GM21390 (cell line): Measurements from ENCODE around the gene ACP4.
"Not testable (repeated sequence)": the region's sequence is repeated elsewhere in the genome, so short reads cannot be mapped to it uniquely, and the experiment has no call there.

Experiments used
- ATAC-seq: cut with Tn5 transposase; IDR thresholded peaks from one replicate; pipeline ENCODE4 v1.9.1; 2021; ENCODE audit not compliant: unreplicated experiment

ACP4 gene

GRCh38 chr19:50796634-50797428, 6.6 kb downstream of the ACP4 start:
- no peak for ATAC-seq

- ATAC-seq = no peak
Observed at GRCh38 chr19:50797429-50797780, 7.2 kb downstream of the ACP4 start.

GRCh38 chr19:50797781-50798658, 7.8 kb downstream of the ACP4 start:
- ATAC-seq = no peak

- no peak for ATAC-seq
Observed at GRCh38 chr19:50798659-50799546, 8.7 kb downstream of the ACP4 start.

GRCh38 chr19:50799547-50799851, 9.3 kb downstream of the ACP4 start:
- ATAC-seq = no peak

- ATAC-seq = no peak
Observed at GRCh38 chr19:50801107-50801506, 10.9 kb downstream of the ACP4 start.

GRCh38 chr19:50803633-50804419, 13.6 kb downstream of the ACP4 start:
- ATAC-seq = peak; percentile 17

- peak; percentile 83 for ATAC-seq
Observed at GRCh38 chr19:50804420-50805272, 14.4 kb downstream of the ACP4 start.

GRCh38 chr19:50808856-50809255, 18.6 kb downstream of the ACP4 start:
- no peak for ATAC-seq

- not testable (repeated sequence) for ATAC-seq
Observed at GRCh38 chr19:50811622-50812238, 21.5 kb downstream of the ACP4 start.

GRCh38 chr19:50812474-50812873, 22.3 kb downstream of the ACP4 start:
- ATAC-seq = no peak

GRCh38 chr19:50814883-50815282, 24.7 kb downstream of the ACP4 start:
- no peak for ATAC-seq

GRCh38 chr19:50815439-50815838, 25.2 kb downstream of the ACP4 start:
- no peak for ATAC-seq

GRCh38 chr19:50817941-50818858, 28.0 kb downstream of the ACP4 start:
- ATAC-seq = peak; percentile 53

- no peak for ATAC-seq
Observed at GRCh38 chr19:50818859-50819472, 28.8 kb downstream of the ACP4 start.

GRCh38 chr19:50819636-50820035, 29.4 kb downstream of the ACP4 start:
- no peak for ATAC-seq

GRCh38 chr19:50820086-50820485, 29.9 kb downstream of the ACP4 start:
- no peak for ATAC-seq
